GM19099 (cell line): ENCODE data around the gene SLC23A3.

Experiments used
- POLR2A ChIP-seq: IDR thresholded peaks from 3 replicates; pipeline ENCODE4 v1.6.1; 2011; ENCODE audit warnings: low read depth; ENCODE audit not compliant: insufficient read length; ENCODE audit errors: extremely low read depth

Gene SLC23A3

GRCh38 chr2:219182331-219183150 lies 12.7 kb upstream of the SLC23A3 start:
- TF ChIP-seq POLR2A: no peak

- no peak for TF ChIP-seq POLR2A
These were observed 11.7 kb upstream of the SLC23A3 start for GRCh38 chr2:219181531-219181930.

- TF ChIP-seq POLR2A: no peak
These were observed 11.1 kb upstream of the SLC23A3 start for GRCh38 chr2:219180961-219181360.

GRCh38 chr2:219179601-219180465 lies 10.0 kb upstream of the SLC23A3 start:
- TF ChIP-seq POLR2A: no peak

DNA sequence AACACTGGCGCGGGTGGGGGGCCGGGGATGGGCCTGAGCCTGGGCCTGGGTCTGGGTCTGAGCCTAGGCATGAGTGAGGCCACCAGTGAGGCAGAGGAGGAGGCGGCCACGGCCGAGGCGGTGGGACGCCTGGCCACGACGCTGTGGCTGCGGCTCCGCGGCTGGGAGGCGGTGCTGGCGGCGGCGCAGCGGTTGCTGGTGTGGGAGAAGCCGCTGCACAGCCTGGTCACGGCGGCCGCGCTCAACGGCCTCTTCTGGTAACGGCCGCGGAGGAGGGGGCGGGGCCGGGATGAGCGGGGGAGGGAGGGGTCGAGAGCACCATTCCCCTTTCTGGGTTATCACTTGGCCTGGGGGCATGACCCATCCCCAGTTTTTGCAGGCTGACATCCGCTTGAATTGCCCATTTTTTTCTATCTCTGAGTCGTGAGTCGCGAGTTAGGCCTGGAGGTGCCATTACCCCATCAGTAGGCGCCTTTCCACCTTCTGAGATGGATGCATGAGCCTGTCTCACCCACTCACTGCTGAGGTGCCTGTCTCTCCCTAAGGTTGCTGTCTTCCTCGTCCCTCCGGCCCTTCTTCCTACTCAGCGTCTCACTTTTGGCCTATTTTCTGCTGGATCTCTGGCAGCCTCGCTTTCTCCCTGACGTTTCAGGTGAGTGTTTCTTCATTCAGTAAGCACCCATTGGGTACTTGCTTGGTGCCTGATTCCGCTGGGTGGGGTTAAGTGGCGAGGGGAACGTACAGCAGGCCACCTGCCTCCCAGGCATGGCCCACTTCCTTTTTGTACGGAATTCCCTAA lies 8.7 kb upstream of the SLC23A3 start:
- TF ChIP-seq POLR2A: no peak

DNA sequence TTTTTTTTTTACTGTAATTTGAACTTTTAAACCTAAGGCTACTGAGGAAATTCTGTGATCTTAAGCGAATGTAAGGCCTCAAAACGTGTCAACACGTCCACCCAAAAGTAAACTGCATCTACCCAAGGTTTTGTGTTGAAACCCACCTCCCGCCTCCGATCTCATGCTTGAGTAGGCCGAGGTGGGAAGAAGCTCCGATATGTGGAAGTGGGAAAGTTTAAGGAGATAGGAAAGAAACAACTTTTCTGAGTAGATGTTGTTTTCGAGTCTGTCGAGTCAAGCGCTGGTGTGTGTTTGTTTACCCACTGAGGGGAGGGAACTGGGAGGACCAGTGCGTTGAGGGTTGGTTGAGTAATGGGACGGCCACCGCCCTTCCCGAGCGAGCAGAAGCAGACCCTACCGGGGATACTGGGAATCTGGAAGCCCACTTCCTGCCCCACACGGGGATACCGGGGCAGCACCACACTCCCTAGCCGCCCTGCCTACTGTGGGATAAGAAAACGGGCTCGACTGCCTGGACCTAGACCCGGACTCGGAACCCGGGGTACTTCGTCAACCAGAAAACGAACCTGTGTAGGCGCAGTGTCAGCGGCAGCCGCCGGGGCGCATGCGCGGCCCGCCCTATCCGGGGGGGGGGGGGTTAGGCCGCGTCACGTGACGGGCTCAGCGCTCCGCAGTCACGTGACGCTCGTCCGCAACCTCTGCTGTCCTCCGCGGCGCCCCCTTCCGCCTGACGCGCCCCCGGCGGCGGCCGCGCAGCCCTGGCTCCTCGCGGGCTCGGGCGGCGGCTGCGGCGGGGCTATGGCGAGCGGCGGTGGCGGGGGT lies 7.9 kb upstream of the SLC23A3 start, which contains the start of gene RETREG2:
RETREG2 (plus strand) TSS at position 724 of the 825 bp plus-strand sequence; CDS start at position 802, 78 bp downstream.
- peak; percentile 94 for TF ChIP-seq POLR2A

DNA sequence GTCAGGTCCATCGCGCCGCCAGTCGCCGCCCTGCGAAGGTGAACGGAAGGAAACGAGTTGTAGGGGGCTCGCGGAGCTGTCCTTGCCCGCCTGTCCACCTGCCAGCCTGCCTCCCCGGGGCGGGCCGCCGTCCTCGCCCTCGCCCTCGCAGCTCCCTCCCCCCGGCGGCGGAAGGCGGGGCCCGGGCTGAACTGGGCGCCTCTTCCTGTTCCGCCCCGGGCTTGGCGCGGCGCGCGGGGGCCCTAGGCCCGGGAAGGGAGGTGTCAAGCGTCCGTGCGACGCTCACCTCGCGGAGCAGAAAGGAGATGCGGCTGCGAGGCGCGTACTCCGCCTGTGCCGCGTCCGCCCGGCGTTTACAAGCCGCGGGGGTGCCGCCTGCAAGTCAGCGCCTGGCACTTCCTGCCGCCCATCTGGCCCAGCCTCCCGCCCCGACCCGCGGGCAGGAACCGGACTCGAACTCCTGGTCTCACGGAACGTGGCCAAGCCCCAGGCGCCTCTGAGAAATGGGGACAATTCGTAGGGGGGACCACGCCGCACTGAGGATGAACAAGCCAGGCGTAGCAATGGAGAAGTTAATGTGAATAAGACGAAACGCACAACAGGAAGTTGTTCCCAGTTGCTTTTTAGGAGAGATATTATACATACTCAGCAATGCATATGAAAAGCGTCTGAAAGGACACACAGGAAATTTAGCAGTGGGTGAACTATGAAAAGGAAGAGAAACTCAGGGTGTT lies 7.2 kb upstream of the SLC23A3 start, which contains the start of gene CNPPD1:
CNPPD1 (minus strand) TSS at position 108 of the 734 bp plus-strand sequence; CDS start at position 11, 97 bp downstream.
- TF ChIP-seq POLR2A: peak; percentile 88

DNA sequence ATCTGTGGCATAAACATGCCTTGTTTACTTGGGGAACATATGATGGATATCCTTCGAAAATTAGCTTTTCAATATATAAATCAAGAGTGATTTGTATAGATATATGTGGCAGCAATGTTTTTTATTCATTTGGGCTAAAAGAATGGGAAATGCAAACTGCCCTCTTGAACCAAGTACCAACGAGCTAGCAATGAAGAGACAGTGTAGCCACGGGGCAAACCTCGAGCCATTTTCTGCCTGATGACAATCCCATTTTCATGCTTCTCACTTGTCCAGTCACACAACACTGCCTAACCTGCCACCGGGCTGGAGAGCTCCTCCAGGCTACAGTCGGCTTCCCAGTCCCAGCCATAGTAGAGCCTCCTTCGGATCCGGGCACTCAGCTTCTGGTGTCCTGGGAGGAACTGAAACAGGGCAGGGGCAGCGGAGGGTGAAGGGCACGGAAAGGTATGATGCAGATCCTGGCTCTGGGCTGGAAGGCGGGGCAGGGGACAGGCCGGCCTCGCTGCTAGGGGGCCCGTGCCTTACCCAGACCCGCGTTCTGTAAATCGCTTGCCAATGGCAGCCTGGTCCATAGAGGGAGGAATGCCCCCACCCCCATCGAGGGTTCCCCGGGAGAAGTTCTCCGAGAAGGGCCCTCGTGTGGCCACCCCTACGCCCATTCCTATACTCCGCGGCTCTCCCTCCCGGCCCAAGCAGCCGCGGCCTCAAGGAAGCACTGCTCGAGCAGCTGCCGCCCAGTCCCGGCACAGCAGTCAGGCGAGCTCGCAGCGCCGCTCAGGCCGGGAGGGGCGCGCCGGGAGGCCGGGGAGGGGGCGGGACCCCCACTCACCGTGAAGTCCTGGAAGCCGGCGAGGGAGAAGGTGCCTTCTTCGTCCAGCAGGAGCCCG lies 6.3 kb upstream of the SLC23A3 start:
- no peak for TF ChIP-seq POLR2A

GRCh38 chr2:219175486-219175885 lies 5.7 kb upstream of the SLC23A3 start:
- TF ChIP-seq POLR2A: no peak

- TF ChIP-seq POLR2A: no peak
These were observed 5.0 kb upstream of the SLC23A3 start for GRCh38 chr2:219174801-219175200.

DNA sequence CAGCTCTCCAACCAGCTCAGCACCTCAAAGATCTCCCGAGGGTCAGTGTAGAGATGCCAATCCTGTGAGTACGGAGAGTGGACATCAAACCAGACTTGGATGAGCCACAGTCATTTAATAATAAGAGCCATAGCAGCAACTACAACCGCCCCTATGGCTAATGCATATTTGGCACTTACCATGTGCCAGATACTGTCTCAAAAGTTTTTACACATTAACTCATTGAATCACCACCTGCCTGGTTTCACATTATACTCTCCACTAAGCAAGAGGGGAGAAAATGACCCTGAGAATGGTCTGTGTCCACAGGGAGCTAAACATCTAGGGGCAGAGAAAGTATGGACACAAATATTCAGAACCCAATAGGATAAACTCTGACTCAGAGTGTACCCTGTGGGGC lies 4.3 kb upstream of the SLC23A3 start:
- TF ChIP-seq POLR2A: no peak

GRCh38 chr2:219173176-219173575 lies 3.3 kb upstream of the SLC23A3 start:
- no peak for TF ChIP-seq POLR2A
